K562 (cell line): ENCODE measurements around the gene ZNF521. TPM values are rescaled to one million over a fixed set of nuclear protein-coding genes. Genes with fewer than 3 reads are reported as not detected.

Experiments used
- ATAC-seq: fragments of 200-7000 bp; cut with Tn5 transposase; 3 replicates; pipeline ENCODE4 v1.9.1; 2020; ENCODE audit warnings: moderate library complexity
- BruUV-seq: library from RNA; stranded (reverse); fragments of 400-500 nt; replicated peaks from 2 replicates; lab custom pipeline; 2021; lab: Mats Ljungman, UMichigan
- CTCF ChIA-PET: fragments of 300-600 bp; formaldehyde crosslinking; extraction: SDS; loops from one replicate; lab custom pipeline; 2021; ENCODE audit warnings: low intra/inter-chr PET ratio; lab: Yijun Ruan, JAX
- POLR2A ChIA-PET: fragments of 300-600, 350-650 bp; sonication (Branson Sonifier 250); formaldehyde crosslinking; extraction: SDS; loops from one replicate; lab custom pipeline; 2021; ENCODE audit warnings: antibody characterized with exemption, inconsistent platforms; lab: Yijun Ruan, JAX
- DNase-seq, 4 experiments: peaks; one replicate each; pipeline versions ENCODE4 v3.0.0 to v3.0.0-alpha.2; 2011 to 2018; ENCODE audit warnings: low spot score in 3 of 4, mixed read lengths in 3 of 4; ENCODE audit errors: extremely low read depth in 1 of 4
- FAIRE-seq: peaks from 2 replicates; lab custom pipeline; 2011; peaks lifted over from hg19 to GRCh38; lab: Jason Lieb, UNC
- H2AFZ ChIP-seq: 2 replicates; pipeline ENCODE4 v1.6.0; 2011; ENCODE audit warnings: low read depth, low read length, control low read depth, inconsistent platforms
- H3K27ac ChIP-seq: fragments of 200-600 bp; 3 replicates; pipeline ENCODE4 v1.8.0; 2011; ENCODE audit warnings: low read depth, mild to moderate bottlenecking, control low read depth, inconsistent platforms, low read length, moderate library complexity, mixed read lengths; ENCODE audit errors: extremely low read depth
- H3K27me3 ChIP-seq, 2 experiments: fragments of 300-600 bp in 1 of 2; 2 replicates in 1 of 2; 3 replicates in 1 of 2; pipeline versions ENCODE4 v1.6.0 to v1.8.0; 2011; ENCODE audit warnings: inconsistent platforms in 2 of 2, low read length in 2 of 2, mild to moderate bottlenecking in 1 of 2, mixed read lengths in 1 of 2, moderate library complexity in 1 of 2; ENCODE audit not compliant: control insufficient read depth in 2 of 2, insufficient read depth in 2 of 2
- H3K36me3 ChIP-seq: fragments of 300-600 bp; 3 replicates; pipeline ENCODE4 v1.8.0; 2011; ENCODE audit warnings: mild to moderate bottlenecking, low read length, inconsistent platforms; ENCODE audit not compliant: control insufficient read depth, insufficient read depth
- H3K4me1 ChIP-seq, 2 experiments: fragments of 200-600 bp in 1 of 2; replicated peaks in 1 of 2; 2 replicates in 1 of 2; 3 replicates in 1 of 2; pipeline versions ENCODE4 v1.5.1 to v1.8.0; 2011; ENCODE audit warnings: inconsistent platforms in 2 of 2, low read length in 2 of 2, mild to moderate bottlenecking in 1 of 2, mixed read lengths in 1 of 2, moderate library complexity in 1 of 2; ENCODE audit not compliant: control insufficient read depth in 2 of 2, insufficient read depth in 2 of 2
- H3K4me2 ChIP-seq: 2 replicates; pipeline ENCODE4 v1.6.1; 2011; ENCODE audit warnings: low read length, control low read depth, inconsistent platforms, mixed read lengths; ENCODE audit not compliant: insufficient read depth
- H3K4me3 ChIP-seq: fragments of 200-600 bp; sonication (generic), shearing (Covaris generic); 2 replicates; pipeline ENCODE4 v1.5.1; 2016; ENCODE audit warnings: control low read depth, inconsistent platforms
- H3K79me2 ChIP-seq: fragments of 200-600 bp; 3 replicates; pipeline ENCODE4 v1.8.0; 2011; ENCODE audit warnings: low read length, inconsistent platforms; ENCODE audit not compliant: control insufficient read depth, insufficient read depth
- H3K9ac ChIP-seq, 2 experiments: 2 replicates each; pipeline versions ENCODE4 v1.6.0 to v1.6.1; 2011; ENCODE audit warnings: low read depth in 2 of 2, low read length in 2 of 2, control low read depth in 1 of 2, inconsistent platforms in 1 of 2, mild to moderate bottlenecking in 1 of 2, mixed read lengths in 1 of 2; ENCODE audit not compliant: insufficient read depth in 1 of 2
- H3K9me1 ChIP-seq: one replicate; pipeline ENCODE4 v1.6.0; 2011; ENCODE audit warnings: inconsistent platforms, mild to moderate bottlenecking, low read length, moderate library complexity; ENCODE audit not compliant: control insufficient read depth, insufficient read depth
- H3K9me3 ChIP-seq: replicated peaks from 2 replicates; pipeline ENCODE4 v1.5.1; 2011; ENCODE audit warnings: low read depth, low read length, inconsistent platforms; ENCODE audit not compliant: control insufficient read depth, insufficient read depth
- H4K20me1 ChIP-seq: replicated peaks from 2 replicates; pipeline ENCODE4 v1.6.1; 2011; ENCODE audit warnings: low read length, inconsistent platforms, mixed read lengths; ENCODE audit not compliant: control insufficient read depth, insufficient read depth
- CHCHD3 ChIP-seq: fragments of 250-450 bp; sonication (Bioruptor Pico); IDR thresholded peaks from 2 replicates; pipeline ENCODE4 v2.1.2; 2022; ENCODE audit warnings: mild to moderate bottlenecking
- EP300 ChIP-seq: IDR thresholded peaks from 2 replicates; pipeline ENCODE4 v1.6.1; 2012; ENCODE audit warnings: low read length, improper control_type of control experiment
- ESRRA ChIP-seq: fragments of 450-650 bp; IDR thresholded peaks from 2 replicates; pipeline ENCODE4 v1.6.1; 2014; ENCODE audit warnings: low read depth, mild to moderate bottlenecking, moderate library complexity, borderline replicate concordance
- ETS2 ChIP-seq: IDR thresholded peaks from 2 replicates; pipeline ENCODE4 v1.6.1; 2016; ENCODE audit warnings: borderline replicate concordance, missing genetic modification characterization, mild to moderate bottlenecking, moderate library complexity, missing compliant biosample characterization; ENCODE audit not compliant: poor library complexity, severe bottlenecking
- HIVEP1 ChIP-seq: fragments of 250-450 bp; sonication (Bioruptor Pico); IDR thresholded peaks from 2 replicates; pipeline ENCODE4 v1.4.0; 2020; ENCODE audit warnings: mild to moderate bottlenecking
- MTA2 ChIP-seq: fragments of 450-650 bp; IDR thresholded peaks from 2 replicates; pipeline ENCODE4 v1.6.1; 2016; ENCODE audit warnings: low read depth
- PHF8 ChIP-seq: fragments of 200-600 bp; sonication (generic); IDR thresholded peaks from 2 replicates; pipeline ENCODE4 v1.6.1; 2012; ENCODE audit warnings: mixed run types, mild to moderate bottlenecking, inconsistent platforms, low read length, moderate library complexity, borderline replicate concordance
- RHOXF2B ChIP-seq: fragments of 250-450 bp; sonication (Bioruptor Pico); conservative IDR thresholded peaks from 2 replicates; pipeline ENCODE4 v1.5.1; 2021
- SAP30 ChIP-seq: fragments of 200-600 bp; sonication (generic); IDR thresholded peaks from 2 replicates; pipeline ENCODE4 v1.6.1; 2012; ENCODE audit warnings: borderline replicate concordance, low read depth, mild to moderate bottlenecking, moderate library complexity, low read length, control low read depth, inconsistent platforms; ENCODE audit not compliant: insufficient read depth, poor library complexity, severe bottlenecking
- SMARCE1 ChIP-seq: fragments of 450-650 bp; IDR thresholded peaks from 2 replicates; pipeline ENCODE4 v1.7.1; 2016; ENCODE audit warnings: mild to moderate bottlenecking
- THRAP3 ChIP-seq: fragments of 450-650 bp; IDR thresholded peaks from 2 replicates; pipeline ENCODE4 v1.6.1; 2016; ENCODE audit warnings: mild to moderate bottlenecking, inconsistent platforms, borderline replicate concordance
- U2AF1 ChIP-seq: fragments of 200-400 bp; formaldehyde crosslinking; optimal IDR thresholded peaks from 2 replicates; pipeline ENCODE3; 2017; ENCODE audit warnings: mild to moderate bottlenecking, low read depth, low read length, moderate library complexity
- ZNF124 ChIP-seq: sonication (generic); formaldehyde crosslinking; IDR thresholded peaks from 2 replicates; pipeline ENCODE4 v1.8.1; 2022; ENCODE audit warnings: missing genetic modification reagents
- ZNF197 ChIP-seq: fragments of 200-800 bp; sonication (Bioruptor generic); IDR thresholded peaks from 2 replicates; pipeline ENCODE4 v1.6.1; 2016; ENCODE audit warnings: low read depth, missing genetic modification characterization, missing compliant biosample characterization
- ZNF217 ChIP-seq: sonication (generic); formaldehyde crosslinking; IDR thresholded peaks from 2 replicates; pipeline ENCODE4 v1.8.0; 2022; ENCODE audit warnings: mild to moderate bottlenecking, missing genetic modification reagents
- WGBS: fragments of 100-300 bp; shearing (Covaris generic); methylation state at CpG from one replicate; pipeline ENCODE4 v1.1.6; 2016; ENCODE audit warnings: low coverage, mixed read lengths; ENCODE audit not compliant: insufficient coverage; ENCODE audit errors: missing lambda C conversion rate; 5-methylcytosine and 5-hydroxymethylcytosine counted together
- in situ Hi-C: fragments of 300-500 bp; cut with MboI; formaldehyde crosslinking; loops from 4 replicates; pipeline ENCODE4 v1.15.0; 2018; ENCODE audit warnings: inconsistent platforms, mixed read lengths
- intact Hi-C: fragments of 100-400 bp; cut with micrococcal nuclease; formaldehyde crosslinking; loops from 2 replicates; pipeline ENCODE4 v1.14.2; 2022
- polyA plus RNA-seq, 8 experiments: library from polyadenylated mRNA; depleted of rRNA in 4 of 8; stranded (reverse) in 5 of 8; unstranded in 3 of 8; fragments of >200 nt; fragmentation: Nextera tagmentation in 2 of 8; fragmentation: Illumina TruSeq in 1 of 8; extraction: Ambion mirVana in 2 of 8; extraction: Trizol in 1 of 8; gene quantifications; 2 replicates each; pipeline versions ENCODE4 v1.2.1 to v1.2.3, GENCODE V29; 2011 to 2014; ENCODE audit warnings: inconsistent platforms in 1 of 8, missing spikeins in 1 of 8
- total RNA-seq, 7 experiments: library from RNA; depleted of rRNA in 6 of 7; stranded (reverse); fragments of >200 nt in 6 of 7; fragmentation: Illumina TruSeq in 2 of 7; extraction: Trizol in 2 of 7; gene quantifications; 2 replicates each; pipeline versions ENCODE4 v1.2.1 to v1.2.3, GENCODE V29; 2011 to 2021; ENCODE audit warnings: low replicate concordance in 1 of 7

The ZNF521 gene
- total and polyA plus RNA-seq, 9 of the 15 experiments (the other 6 are each of a cell fraction or from before 2014, with no cell fraction given), result 1.2 to 5.8 (median 1.6) TPM

DNA sequence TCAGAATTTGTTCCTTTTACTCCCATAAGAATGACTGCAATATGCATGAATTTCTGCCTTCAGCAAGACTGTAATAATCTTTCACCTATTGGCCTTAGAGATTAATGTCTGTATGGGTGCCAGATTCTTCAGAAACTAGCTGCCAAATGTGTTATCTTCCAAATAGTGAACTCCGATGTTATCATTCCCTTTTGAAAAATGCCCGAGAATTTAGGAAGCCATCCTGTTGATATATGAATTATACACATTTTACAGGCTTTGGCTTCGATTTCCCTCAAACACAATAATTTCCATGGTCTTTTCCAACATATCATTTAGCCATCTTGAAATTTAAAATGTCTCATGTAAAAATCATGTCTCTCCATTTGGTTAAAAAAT is 101.5 kb downstream of the ZNF521 start:
- H3K27ac ChIP-seq, result no peak overlapping the region
- no TSS peak for BruUV-seq
- H4K20me1 ChIP-seq, result no peaks in the 10 kb centered on the region
- no peak overlapping the region for H3K4me2 ChIP-seq
- H3K9me1 ChIP-seq, result no peaks in the 10 kb centered on the region
- in situ Hi-C loops (no loop called here), intact Hi-C loops (no loop called here)
- no peak overlapping the region for H3K4me3 ChIP-seq
- H3K4me1 ChIP-seq, result no peaks in the 10 kb centered on the region
- CTCF ChIA-PET, result no interaction called here
- DNase-seq, result no peak
- TF ChIP-seq HIVEP1 (no peak), ESRRA (no peak), PHF8 (no peak), SMARCE1 (no peak), THRAP3 (no peak), ZNF124 (CRISPR knock-in tag) (no peak), RHOXF2B (CRISPR knock-in tag) (no peak), SAP30 (no peak), MTA2 (no peak), ZNF217 (CRISPR knock-in tag) (no peak), ETS2 (tag) (no peak), EP300 (no peak), ZNF197 (no peak), CHCHD3 (CRISPR knock-in tag) (no peak), U2AF1 (no peak)
- H3K79me2 ChIP-seq, result no peaks in the 10 kb centered on the region
- H2AFZ ChIP-seq, result no peak overlapping the region
- no peak for ATAC-seq
- POLR2A ChIA-PET, result interaction anchor here (1.2 kb wide), 1 partner anchor 10 kb away, joined by 3 read pairs; no protein-coding TSS in a partner anchor
- no peaks in the 10 kb centered on the region for H3K36me3 ChIP-seq
- 0% methylated on average over 3 of the region's 3 CpGs for WGBS
- no peak for FAIRE-seq
- no peaks in the 10 kb centered on the region for H3K27me3 ChIP-seq
- no peaks in the 10 kb centered on the region for H3K9me3 ChIP-seq
- H3K9ac ChIP-seq, result no peak overlapping the region
